ENCODE measurements around the gene KIAA1614. TPM values are rescaled to one million over a fixed set of nuclear protein-coding genes. Genes with fewer than 3 reads are reported as not detected.
"Not testable (repeated sequence)": the region's sequence is repeated elsewhere in the genome, so short reads cannot be mapped to it uniquely, and the experiment has no call there.

The KIAA1614 gene
- polyA plus RNA-seq, 3 donors from 2014 or later: not detected

DNA sequence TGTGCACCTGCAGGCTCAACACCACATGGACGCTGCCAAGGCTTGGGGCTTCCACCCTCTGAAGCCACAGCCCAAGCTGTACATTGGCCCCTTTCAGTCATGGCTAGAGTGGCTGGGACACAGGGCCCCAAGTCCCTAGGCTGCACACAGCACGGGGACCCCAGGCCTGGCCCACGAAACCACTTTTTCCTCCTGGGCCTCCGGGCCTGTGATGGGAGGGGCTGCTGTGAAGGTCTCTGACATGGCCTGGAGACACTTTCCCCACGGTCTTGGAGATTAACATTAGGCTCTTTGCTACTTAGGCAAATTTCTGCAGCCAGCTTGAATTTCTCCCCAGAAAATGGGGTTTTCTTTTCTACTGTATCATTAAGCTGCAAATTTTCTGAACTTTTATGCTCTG is 46.9 kb downstream of the KIAA1614 start:
- H3K27me3 Mint-ChIP-seq (ENCODE audit: low read depth in 3 of 3); H3K4me1 Mint-ChIP-seq; H3K4me3 Mint-ChIP-seq; DNase-seq; H3K9me3 Mint-ChIP-seq; H3K27ac Mint-ChIP-seq: not testable (repeated sequence)
- H3K36me3 Mint-ChIP-seq: peaks cover 0 to 11% (median 8%) of the 10 kb centered on the region in 3 donors

DNA sequence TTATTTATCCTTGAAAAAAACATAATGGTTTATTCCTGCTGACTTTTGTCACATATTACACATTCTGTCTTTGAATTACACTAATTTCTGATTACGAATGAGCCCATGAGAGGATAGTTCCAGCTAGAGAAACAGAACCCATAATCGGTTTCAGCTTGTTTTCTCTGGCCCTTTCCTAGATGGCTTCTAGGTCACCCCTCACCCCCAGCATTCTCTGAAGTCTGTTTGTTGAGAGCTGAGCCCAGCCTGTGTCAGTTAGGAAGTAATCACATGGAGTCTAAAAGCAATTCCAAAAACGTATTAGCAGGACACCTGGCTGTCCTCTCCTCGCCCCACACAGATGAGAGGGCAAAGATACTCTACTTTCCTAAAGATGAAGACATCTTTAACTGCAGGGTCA is 48.9 kb downstream of the KIAA1614 start:
- Mint-ChIP-seq H3K4me1 (no peaks in the 10 kb centered on the region), H3K36me3 (peaks cover 0 to 11% (median 8%) of the 10 kb centered on the region in 3 donors), H3K9me3 (no peaks in the 10 kb centered on the region), H3K4me3 (no peak overlapping the region), H3K27ac (no peak overlapping the region), H3K27me3 (ENCODE audit: low read depth in 3 of 3) (no peaks in the 10 kb centered on the region)
- DNase-seq: no peak

DNA sequence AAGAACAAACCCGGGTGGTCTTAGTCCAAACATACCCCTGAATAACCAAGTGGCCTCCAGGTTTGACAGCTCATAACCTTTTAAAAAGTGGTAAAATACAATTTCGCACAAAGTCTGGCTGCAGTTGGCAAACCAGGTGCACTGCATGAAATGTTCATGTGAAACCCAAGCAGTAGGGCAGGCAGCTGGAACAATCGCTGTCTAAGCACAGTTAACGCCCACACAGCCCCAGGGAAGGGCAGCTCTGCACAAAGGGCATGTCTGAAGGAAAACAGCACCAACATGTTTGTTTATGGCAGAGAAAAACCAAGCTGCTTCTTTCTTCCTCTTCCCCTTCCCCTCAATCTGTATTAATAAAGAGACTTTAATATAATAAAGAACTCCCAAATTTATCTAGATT is 49.5 kb downstream of the KIAA1614 start:
- Mint-ChIP-seq H3K27me3 (ENCODE audit: low read depth in 3 of 3) (no peaks in the 10 kb centered on the region), H3K9me3 (no peaks in the 10 kb centered on the region), H3K4me3 (no peak overlapping the region), H3K36me3 (peaks cover 0 to 11% (median 8%) of the 10 kb centered on the region in 3 donors), H3K4me1 (no peaks in the 10 kb centered on the region), H3K27ac (no peak overlapping the region)
- DNase-seq: no peak

DNA sequence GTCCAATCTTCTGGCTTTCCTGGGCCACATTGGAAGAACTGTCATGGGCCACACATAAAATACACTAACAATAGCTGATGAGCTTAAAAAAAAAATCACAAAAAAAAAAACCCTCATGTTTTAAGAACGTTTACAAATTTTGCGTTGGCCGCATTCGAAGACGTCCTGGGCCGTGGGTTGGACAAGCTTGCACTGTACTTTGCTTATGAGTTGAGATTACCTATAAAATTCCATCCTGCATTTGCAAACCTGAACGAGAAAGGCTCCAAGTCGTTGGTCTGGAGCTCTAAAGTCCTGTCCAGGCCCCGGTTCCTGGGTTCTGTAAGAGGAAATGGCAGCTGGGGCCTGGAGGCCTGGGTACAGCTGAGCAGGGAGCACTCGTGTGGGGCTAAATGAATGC is 51.4 kb downstream of the KIAA1614 start:
- DNase-seq: no peak
- H3K4me3 Mint-ChIP-seq: no peak overlapping the region
- no peaks in the 10 kb centered on the region for H3K4me1 Mint-ChIP-seq
- H3K36me3 Mint-ChIP-seq: peaks cover 0 to 11% (median 5%) of the 10 kb centered on the region in 3 donors
- H3K27ac Mint-ChIP-seq: no peak overlapping the region
- no peaks in the 10 kb centered on the region for H3K9me3 Mint-ChIP-seq
- H3K27me3 Mint-ChIP-seq (ENCODE audit: low read depth in 3 of 3): no peaks in the 10 kb centered on the region

DNA sequence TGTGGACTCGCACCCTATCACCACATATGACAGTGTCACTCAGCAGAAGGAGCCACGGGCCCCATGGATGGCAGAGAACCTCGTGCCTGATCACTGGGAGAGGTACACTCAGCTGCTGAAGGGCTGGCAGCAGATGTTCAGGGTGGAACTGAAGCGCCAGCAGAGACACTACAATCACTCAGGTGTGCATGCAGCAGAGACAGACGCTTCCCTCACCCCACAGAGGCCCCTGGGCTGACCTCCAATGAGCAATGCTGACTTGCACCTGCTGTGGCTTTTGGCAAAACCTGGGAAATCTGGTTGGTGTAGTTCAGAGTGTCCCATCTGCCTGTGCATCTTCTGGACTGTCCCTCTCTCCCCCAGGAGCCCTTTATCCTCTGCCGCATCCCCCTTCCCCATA is 51.9 kb downstream of the KIAA1614 start:
- Mint-ChIP-seq H3K27me3 (ENCODE audit: low read depth in 3 of 3) (peaks cover 0 to 2% (median 0%) of the 10 kb centered on the region in 3 donors), H3K36me3 (peaks cover 1 to 11% (median 5%) of the 10 kb centered on the region in 3 donors), H3K4me1 (peaks cover 0 to 4% of the 10 kb centered on the region in 2 donors), H3K27ac (no peak overlapping the region), H3K4me3 (no peak overlapping the region), H3K9me3 (no peaks in the 10 kb centered on the region)
- DNase-seq: no peak

DNA sequence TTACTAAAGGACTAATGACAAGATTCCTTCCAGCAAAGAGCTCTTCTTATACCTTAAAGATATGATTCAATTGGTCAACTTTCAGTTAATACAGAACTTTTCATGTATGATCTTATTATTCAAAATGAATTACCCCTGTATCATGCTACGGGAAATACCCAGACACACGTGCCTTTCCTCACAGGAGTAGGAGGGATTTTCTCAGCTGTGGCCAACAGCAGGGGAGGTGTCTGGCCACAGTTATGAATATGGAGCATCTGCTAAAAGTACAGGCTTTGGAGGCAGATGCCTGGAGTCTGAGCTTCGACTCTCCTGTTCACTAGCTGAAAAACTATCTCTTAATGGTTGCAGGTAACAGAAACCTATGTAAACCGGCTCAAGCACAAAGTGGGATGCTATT is 53.6 kb downstream of the KIAA1614 start:
- no peak overlapping the region for H3K4me3 Mint-ChIP-seq
- H3K27me3 Mint-ChIP-seq (ENCODE audit: low read depth in 3 of 3): peaks cover 0 to 2% (median 0%) of the 10 kb centered on the region in 3 donors
- DNase-seq: no peak
- H3K9me3 Mint-ChIP-seq: no peaks in the 10 kb centered on the region
- peaks cover 3 to 9% (median 6%) of the 10 kb centered on the region in 3 donors for H3K36me3 Mint-ChIP-seq
- no peak overlapping the region for H3K27ac Mint-ChIP-seq
- H3K4me1 Mint-ChIP-seq: peaks cover 0 to 15% of the 10 kb centered on the region in 2 donors

DNA sequence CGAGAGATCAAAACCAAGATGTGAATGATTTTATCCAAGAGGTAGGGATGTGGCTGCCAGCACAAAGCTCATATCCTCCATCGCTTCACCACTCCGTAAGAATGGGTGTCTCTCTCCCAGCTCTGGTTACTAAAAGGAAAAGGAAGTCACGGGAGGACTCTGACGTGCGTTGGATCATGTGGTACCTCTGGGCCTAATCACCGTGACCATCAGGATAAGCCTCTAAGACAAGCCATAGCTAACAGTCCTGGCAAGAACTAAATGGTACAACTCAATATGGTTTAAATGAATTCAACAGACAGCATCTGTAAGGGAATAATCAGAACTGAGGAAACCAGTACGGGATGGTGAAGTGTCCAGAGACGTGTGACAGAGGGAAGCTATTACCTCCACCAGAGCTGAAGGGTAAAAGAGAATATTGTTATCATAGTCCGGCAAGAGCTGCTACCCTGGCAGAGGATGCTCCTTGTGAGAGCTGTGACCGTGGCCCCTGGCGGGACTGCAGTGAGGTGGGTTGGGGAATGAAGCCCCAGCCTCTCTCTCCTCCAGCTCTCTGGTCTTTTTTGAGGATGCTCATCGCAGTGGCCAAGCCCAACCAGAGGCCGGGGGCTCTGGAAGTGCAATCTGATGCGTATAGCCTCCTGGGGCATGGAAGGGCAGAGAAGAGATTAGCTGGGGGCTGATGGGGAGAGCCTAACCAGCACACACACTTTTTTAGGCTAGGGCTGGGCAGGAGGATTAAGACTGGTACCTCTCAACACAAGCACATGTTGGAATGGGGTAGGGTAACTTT is 54.2 kb downstream of the KIAA1614 start:
- peaks cover 0 to 15% of the 10 kb centered on the region in 2 donors for H3K4me1 Mint-ChIP-seq

DNA sequence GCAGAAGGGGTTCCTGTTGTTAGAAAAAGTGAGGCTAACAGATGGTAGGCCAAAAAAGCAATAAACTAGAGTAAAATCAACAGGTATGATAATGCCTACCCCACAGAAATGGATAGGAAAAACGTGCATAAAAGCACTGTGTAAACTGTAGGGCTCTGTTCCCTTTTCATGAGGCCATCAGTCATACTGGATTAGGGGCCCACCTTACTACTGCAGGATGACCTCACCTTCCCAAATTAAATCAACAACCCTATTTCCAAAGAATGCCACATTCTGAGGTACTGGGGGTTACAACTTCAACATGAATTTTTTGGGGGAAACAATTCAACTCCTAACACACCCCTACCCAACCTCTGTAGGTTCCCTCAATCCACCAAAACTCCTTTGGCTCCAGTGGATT is 54.9 kb downstream of the KIAA1614 start:
- Mint-ChIP-seq H3K27me3 (ENCODE audit: low read depth in 3 of 3) (peaks cover 0 to 2% (median 0%) of the 10 kb centered on the region in 3 donors), H3K4me3 (no peak overlapping the region), H3K9me3 (no peaks in the 10 kb centered on the region), H3K36me3 (peaks cover 3 to 12% (median 11%) of the 10 kb centered on the region in 3 donors), H3K4me1 (peaks cover 0 to 15% of the 10 kb centered on the region in 2 donors), H3K27ac (no peak overlapping the region)
- no peak for DNase-seq

More for the DNA sequence above, 54.2 kb downstream of the KIAA1614 start:
- peaks cover 0 to 2% (median 0%) of the 10 kb centered on the region in 3 donors for H3K27me3 Mint-ChIP-seq (ENCODE audit: low read depth in 3 of 3)
- no peak overlapping the region for H3K4me3 Mint-ChIP-seq
- no peak overlapping the region for H3K27ac Mint-ChIP-seq
- DNase-seq: no peak
- peaks cover 3 to 11% (median 9%) of the 10 kb centered on the region in 3 donors for H3K36me3 Mint-ChIP-seq
- no peaks in the 10 kb centered on the region for H3K9me3 Mint-ChIP-seq

DNA sequence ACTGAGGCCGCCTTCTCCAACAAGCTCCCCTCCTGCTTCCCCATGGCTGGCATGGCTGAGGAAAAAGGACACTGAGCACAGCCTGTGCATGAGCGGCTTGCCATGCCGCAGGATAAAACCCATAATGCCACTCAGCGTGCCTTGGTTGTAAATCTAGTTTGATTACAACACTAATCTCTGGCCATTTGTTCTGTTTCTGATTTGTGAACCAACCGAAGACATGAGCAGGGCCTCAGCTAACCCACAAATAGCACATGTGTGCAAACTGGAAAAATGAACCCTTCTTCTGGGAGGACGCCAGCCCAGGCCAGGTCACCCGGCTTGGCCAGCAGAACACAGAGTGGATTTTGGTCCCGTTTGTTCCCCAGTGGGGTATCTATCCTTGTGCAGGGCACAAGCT is 56.1 kb downstream of the KIAA1614 start:
- not testable (repeated sequence) for H3K27me3 Mint-ChIP-seq (ENCODE audit: low read depth in 3 of 3); H3K4me3 Mint-ChIP-seq; H3K9me3 Mint-ChIP-seq; DNase-seq
- peak overlapping the region in 1 of 6 donors; percentile 30 for H3K27ac Mint-ChIP-seq
- H3K4me1 Mint-ChIP-seq: peaks cover 2 to 22% of the 10 kb centered on the region in 2 donors
- H3K36me3 Mint-ChIP-seq: peaks cover 3 to 25% (median 17%) of the 10 kb centered on the region in 3 donors

DNA sequence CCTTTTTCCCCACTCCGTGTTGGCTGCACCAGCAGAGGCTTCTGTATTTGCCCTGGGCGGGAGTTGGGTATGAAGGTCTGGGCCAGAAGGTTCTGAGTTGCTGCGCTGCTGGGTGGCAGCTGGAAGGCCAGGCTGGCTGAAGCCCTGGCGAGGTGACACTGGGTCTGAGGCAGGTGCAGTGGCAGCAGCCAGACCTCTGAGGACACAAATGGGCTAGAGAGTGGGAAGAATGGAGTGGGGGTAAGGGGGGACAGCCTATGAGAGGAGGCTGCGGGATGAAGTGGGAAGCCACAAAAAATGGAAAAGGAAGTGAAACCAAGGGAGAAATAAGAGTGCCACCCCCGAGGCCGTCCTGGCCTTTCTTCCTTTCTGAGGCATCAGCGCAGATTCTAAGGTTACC is 56.7 kb downstream of the KIAA1614 start:
- DNase-seq: no peak
- Mint-ChIP-seq H3K36me3 (peaks cover 3 to 27% (median 19%) of the 10 kb centered on the region in 3 donors), H3K4me3 (no peak overlapping the region), H3K4me1 (peaks cover 2 to 26% of the 10 kb centered on the region in 2 donors), H3K27me3 (ENCODE audit: low read depth in 3 of 3) (peaks cover 0 to 2% (median 0%) of the 10 kb centered on the region in 3 donors), H3K9me3 (no peaks in the 10 kb centered on the region), H3K27ac (no peak overlapping the region)

DNA sequence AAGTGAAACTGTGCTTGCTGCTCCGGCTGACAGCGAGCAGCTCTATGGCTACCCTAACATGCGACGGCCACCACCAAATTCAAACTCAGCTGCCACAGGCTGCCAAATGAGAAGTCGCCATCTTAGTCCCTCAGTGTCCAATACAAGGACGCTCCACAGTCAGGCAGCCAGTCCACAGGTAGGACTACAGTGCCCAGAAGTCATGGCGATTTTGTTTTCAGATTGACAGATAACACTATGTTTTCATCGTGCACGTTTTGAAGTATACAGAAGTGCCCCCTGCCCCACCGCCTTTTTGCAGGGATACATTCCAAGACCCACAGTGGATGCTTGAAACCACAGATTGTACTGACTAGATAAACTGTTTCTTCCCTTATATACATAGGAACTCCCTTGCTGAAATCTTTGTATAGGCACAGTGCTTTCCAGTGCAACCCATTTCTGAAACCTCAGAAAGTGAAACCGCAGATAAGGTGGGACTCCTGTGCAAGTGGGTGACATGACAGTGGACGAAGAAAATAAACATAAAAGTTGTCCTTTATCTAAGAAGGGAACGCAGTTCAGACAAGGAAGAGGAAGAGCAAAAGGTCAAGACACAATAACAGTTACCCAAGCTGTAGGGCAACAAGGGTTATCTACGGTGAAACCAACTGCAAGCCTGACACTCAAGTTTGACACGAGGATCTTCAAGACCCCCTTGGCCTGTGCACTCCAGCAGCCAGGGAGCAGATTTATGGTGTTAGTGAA is 57.8 kb downstream of the KIAA1614 start:
- H3K27me3 Mint-ChIP-seq (ENCODE audit: low read depth in 3 of 3): peaks cover 0 to 2% (median 0%) of the 10 kb centered on the region in 3 donors
- H3K9me3 Mint-ChIP-seq: no peaks in the 10 kb centered on the region
- DNase-seq: no peak
- no peak overlapping the region for H3K27ac Mint-ChIP-seq
- H3K4me1 Mint-ChIP-seq: peaks cover 12 to 37% of the 10 kb centered on the region in 2 donors
- H3K36me3 Mint-ChIP-seq: peaks cover 7 to 36% (median 24%) of the 10 kb centered on the region in 3 donors
- H3K4me3 Mint-ChIP-seq: no peak overlapping the region

DNA sequence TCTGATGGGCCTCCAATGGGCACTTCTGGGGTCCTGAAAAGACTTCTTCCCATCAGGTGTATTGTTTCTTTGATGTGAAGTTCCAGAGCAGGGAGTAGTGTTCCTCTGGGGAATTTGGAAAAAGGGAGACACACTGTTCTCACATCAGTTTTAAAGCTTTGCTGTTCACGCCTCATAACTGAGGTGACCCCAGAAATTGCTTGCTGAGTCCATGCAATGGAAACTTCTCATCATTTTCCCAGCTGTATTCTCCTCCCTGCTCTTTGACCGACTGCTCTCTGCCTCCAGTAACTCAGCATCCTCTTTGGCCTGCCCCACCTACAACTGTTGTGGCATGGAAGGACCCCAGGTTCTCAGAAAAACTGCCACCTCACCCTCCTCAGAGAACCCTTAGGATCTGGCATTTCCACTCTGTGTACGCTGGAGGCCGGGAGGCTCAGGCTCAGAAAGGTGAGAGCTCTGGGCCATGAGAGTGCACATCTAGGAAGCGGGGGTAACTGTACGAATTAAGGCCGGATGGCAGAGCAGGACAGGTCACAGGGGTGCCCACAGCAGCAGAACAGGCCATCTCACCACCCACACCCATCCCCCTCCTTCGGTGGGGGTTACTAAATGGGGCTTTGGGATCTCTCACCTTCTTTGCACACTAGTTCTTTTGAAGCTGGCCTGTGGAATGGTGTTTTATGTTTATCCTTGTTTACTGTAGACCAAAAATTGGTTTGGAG is 58.7 kb downstream of the KIAA1614 start:
- H3K4me1 Mint-ChIP-seq: peaks cover 15 to 42% of the 10 kb centered on the region in 2 donors
- peaks cover 0 to 2% (median 0%) of the 10 kb centered on the region in 3 donors for H3K27me3 Mint-ChIP-seq (ENCODE audit: low read depth in 3 of 3)
- H3K36me3 Mint-ChIP-seq: peaks cover 16 to 45% (median 33%) of the 10 kb centered on the region in 3 donors
- H3K27ac Mint-ChIP-seq: no peak overlapping the region
- H3K9me3 Mint-ChIP-seq: no peaks in the 10 kb centered on the region
- H3K4me3 Mint-ChIP-seq: no peak overlapping the region
- no peak for DNase-seq

DNA sequence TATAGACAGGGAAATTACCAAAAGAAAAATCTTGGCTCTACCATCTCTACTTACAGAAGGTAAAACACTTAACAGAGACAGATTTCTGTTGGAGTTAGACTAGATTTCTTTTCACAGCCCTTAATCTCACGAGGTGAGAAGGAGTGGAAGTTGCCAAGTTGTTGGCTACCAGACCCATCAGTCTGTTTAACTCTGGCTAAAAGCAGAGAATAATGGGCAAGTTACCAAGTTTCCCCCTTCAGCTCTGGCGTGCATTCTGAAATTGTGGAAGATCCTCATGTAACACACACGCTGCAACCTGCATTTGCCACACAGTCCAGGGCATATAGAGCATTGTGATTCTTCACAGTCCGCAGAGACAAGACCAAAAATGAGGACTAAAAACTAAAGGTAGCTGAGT is 60.7 kb downstream of the KIAA1614 start:
- peaks cover 20 to 54% (median 38%) of the 10 kb centered on the region in 3 donors for H3K36me3 Mint-ChIP-seq
- peaks cover 15 to 42% of the 10 kb centered on the region in 2 donors for H3K4me1 Mint-ChIP-seq
- H3K9me3 Mint-ChIP-seq: no peaks in the 10 kb centered on the region
- peak overlapping the region in 2 of 6 donors; percentile 13 to 25 for H3K27ac Mint-ChIP-seq
- H3K4me3 Mint-ChIP-seq: no peak overlapping the region
- DNase-seq: no peak
- peaks cover 0 to 2% (median 0%) of the 10 kb centered on the region in 3 donors for H3K27me3 Mint-ChIP-seq (ENCODE audit: low read depth in 3 of 3)
